Ishikawa (cell line): ENCODE measurements around the gene FOXP4.

Experiments used
- CEBPB ChIP-seq: IDR thresholded peaks from 2 replicates; pipeline ENCODE4 v1.6.1; 2012
- CREB1 ChIP-seq: IDR thresholded peaks from 2 replicates; pipeline ENCODE4 v1.6.1; 2012; ENCODE audit warnings: low read depth
- EGR1 ChIP-seq: IDR thresholded peaks from 2 replicates; pipeline ENCODE4 v1.6.1; 2012
- EP300 ChIP-seq: IDR thresholded peaks from 2 replicates; pipeline ENCODE4 v1.6.1; 2012; ENCODE audit warnings: borderline replicate concordance
- FOXM1 ChIP-seq: IDR thresholded peaks from 2 replicates; pipeline ENCODE4 v1.6.1; 2012; ENCODE audit warnings: low read depth, borderline replicate concordance
- MAX ChIP-seq: IDR thresholded peaks from 2 replicates; pipeline ENCODE4 v1.6.1; 2012
- NFIC ChIP-seq: IDR thresholded peaks from 2 replicates; pipeline ENCODE4 v1.6.1; 2012
- RAD21 ChIP-seq: IDR thresholded peaks from 2 replicates; pipeline ENCODE4 v1.6.1; 2012; ENCODE audit warnings: low read depth
- REST ChIP-seq: IDR thresholded peaks from 2 replicates; pipeline ENCODE4 v1.6.1; 2012; ENCODE audit warnings: low read depth, mild to moderate bottlenecking
- TAF1 ChIP-seq: IDR thresholded peaks from 2 replicates; pipeline ENCODE4 v1.6.1; 2012; ENCODE audit warnings: low read depth, mild to moderate bottlenecking
- TCF12 ChIP-seq: IDR thresholded peaks from 2 replicates; pipeline ENCODE4 v1.6.1; 2012; ENCODE audit warnings: low read depth
- TEAD4 ChIP-seq: IDR thresholded peaks from 2 replicates; pipeline ENCODE4 v1.6.1; 2012
- USF1 ChIP-seq: IDR thresholded peaks from 2 replicates; pipeline ENCODE4 v1.6.1; 2012
- YY1 ChIP-seq: IDR thresholded peaks from 2 replicates; pipeline ENCODE4 v1.6.1; 2012; ENCODE audit warnings: low read depth
- ZBTB7A ChIP-seq: IDR thresholded peaks from 2 replicates; pipeline ENCODE4 v1.6.1; 2012; ENCODE audit warnings: low read depth

FOXP4 gene

GRCh38 chr6:41585605-41586004 is 39.4 kb downstream of the FOXP4 start:
- TF ChIP-seq EP300 (no peak), EGR1 (no peak), MAX (no peak)

- no peak for TF ChIP-seq MAX
- TF ChIP-seq CEBPB, result no peak
- TF ChIP-seq YY1, result no peak
- TF ChIP-seq FOXM1, result no peak
- no peak for TF ChIP-seq CREB1
- no peak for TF ChIP-seq NFIC
- no peak for TF ChIP-seq USF1
- TF ChIP-seq REST, result no peak
- no peak for TF ChIP-seq ZBTB7A
- no peak for TF ChIP-seq EGR1
- TF ChIP-seq TEAD4, result no peak
- TF ChIP-seq TCF12, result no peak
- no peak for TF ChIP-seq RAD21
- no peak for TF ChIP-seq EP300
- TF ChIP-seq TAF1, result no peak
Observed at GRCh38 chr6:41586252-41587007, 40.2 kb downstream of the FOXP4 start.

- TF ChIP-seq FOXM1 (no peak), USF1 (no peak), TCF12 (no peak), NFIC (no peak), TAF1 (no peak), RAD21 (no peak), CREB1 (no peak), EGR1 (no peak), MAX (no peak), YY1 (no peak), EP300 (no peak)
Observed at GRCh38 chr6:41587131-41587879, 41.1 kb downstream of the FOXP4 start.

- TF ChIP-seq MAX (no peak), TCF12 (no peak), NFIC (no peak), TAF1 (no peak), CEBPB (no peak), EP300 (no peak), EGR1 (no peak), ZBTB7A (no peak), RAD21 (no peak), TEAD4 (no peak), REST (no peak), CREB1 (no peak)
Observed at GRCh38 chr6:41588111-41588510, 41.9 kb downstream of the FOXP4 start.

- TF ChIP-seq EGR1 (no peak), CEBPB (no peak), NFIC (no peak), CREB1 (no peak), ZBTB7A (no peak), TAF1 (no peak), EP300 (no peak), RAD21 (no peak), FOXM1 (no peak), USF1 (no peak), REST (no peak), TEAD4 (no peak), TCF12 (no peak), YY1 (no peak), MAX (no peak)
Observed at GRCh38 chr6:41589223-41589622, 43.0 kb downstream of the FOXP4 start.
